GM21576 (cell line): ENCODE data around the gene ASS1.

Experiments used
- ATAC-seq: cut with Tn5 transposase; IDR thresholded peaks from one replicate; pipeline ENCODE4 v1.9.1; 2021; ENCODE audit warnings: mild to moderate bottlenecking, moderate library complexity; ENCODE audit not compliant: unreplicated experiment

The ASS1 gene

DNA sequence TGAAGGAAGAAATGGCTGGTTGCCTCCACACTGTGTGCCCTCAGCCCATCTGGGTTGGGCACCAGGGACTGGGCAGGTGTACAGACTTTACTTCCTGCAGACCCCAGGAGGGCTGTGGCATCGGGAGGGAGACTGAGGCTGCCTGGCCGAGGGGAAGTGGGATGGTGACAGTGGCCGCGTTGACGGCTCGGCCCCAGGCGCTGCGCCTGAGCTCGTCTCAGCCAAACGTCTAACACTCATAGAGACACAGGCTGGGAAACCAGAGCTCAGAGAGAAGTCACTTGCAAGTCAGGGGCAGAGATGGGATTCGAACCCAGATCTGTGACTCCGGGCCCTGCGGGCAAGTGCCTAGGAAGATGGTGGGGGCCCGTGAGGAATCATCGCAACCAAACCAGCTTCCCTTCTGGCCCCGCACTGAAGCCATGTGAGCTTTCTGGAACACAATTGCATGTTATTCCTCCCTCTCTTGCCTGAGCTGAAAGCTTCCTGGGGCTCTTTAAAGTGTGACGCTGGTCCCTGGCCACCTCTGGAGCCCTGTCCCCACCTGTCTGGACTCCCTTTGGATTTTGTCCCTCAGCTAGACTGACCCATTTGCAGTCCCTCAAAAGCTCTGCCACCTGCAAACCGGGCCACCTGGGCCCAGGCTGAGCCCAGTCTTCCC lies 81.6 kb downstream of the ASS1 start:
- ATAC-seq = no peak

DNA sequence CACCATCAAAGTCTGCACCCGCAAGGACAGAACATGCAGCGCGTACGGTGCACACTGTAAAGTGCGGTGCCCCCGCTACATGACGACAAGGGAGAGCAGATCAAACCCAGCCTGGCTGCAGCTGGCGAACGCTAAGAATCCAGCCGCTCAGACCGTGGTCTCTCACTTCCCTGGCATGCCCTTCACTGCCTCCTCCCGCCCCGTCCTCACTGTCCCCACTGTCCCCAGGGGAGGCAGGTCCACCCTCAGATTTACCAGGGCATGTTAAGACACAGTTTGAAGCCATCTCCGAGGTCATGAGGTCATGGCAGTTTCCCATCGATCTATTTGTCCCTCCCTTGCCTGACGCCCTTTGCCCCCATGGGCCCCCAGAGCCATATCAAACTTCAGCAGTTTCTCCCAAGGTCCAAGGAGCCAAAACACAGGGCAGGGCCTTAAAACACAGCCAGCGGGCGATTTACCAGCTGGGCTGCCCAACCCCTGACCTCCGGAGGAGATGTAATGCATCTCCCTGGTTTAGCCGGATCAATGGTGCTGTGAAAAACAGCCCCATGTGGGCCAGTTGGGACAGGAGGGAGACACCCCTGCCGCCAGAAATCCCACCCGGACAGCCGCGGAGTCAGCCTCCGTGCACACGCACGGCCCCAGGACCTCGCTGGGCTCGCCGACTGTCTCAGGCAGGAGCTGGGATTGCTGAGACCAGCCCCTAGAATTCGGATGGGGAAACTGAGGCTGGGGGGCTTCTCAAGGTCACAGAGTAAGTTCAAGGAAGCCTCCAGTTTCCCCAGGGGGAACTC lies 82.3 kb downstream of the ASS1 start:
- ATAC-seq = no peak

GRCh38 chr9:130527651-130528310 lies 83.0 kb downstream of the ASS1 start:
- ATAC-seq = no peak

- no peak for ATAC-seq
Measured at GRCh38 chr9:130528674-130529073, 83.9 kb downstream of the ASS1 start.

DNA sequence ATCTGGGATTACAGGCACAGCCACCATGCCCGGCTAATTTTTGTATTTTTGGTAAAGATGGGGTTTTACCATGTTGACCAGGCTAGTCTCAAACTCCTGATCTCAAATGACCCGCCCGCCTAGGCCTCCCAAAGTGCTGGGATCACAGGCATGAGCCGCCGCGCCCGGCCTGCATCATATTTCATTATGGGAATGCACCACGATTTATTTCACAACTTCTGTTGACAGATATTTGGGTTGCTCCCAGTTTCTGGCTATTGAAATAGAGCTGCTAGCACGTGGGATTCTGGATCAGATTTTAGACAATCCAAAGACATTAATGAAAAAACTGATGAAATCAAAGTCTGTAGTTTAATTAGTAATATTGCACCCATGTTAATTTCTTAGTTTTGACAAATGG lies 86.2 kb downstream of the ASS1 start:
- no peak for ATAC-seq

- no peak for ATAC-seq
Measured at GRCh38 chr9:130531670-130532069, 86.9 kb downstream of the ASS1 start.

DNA sequence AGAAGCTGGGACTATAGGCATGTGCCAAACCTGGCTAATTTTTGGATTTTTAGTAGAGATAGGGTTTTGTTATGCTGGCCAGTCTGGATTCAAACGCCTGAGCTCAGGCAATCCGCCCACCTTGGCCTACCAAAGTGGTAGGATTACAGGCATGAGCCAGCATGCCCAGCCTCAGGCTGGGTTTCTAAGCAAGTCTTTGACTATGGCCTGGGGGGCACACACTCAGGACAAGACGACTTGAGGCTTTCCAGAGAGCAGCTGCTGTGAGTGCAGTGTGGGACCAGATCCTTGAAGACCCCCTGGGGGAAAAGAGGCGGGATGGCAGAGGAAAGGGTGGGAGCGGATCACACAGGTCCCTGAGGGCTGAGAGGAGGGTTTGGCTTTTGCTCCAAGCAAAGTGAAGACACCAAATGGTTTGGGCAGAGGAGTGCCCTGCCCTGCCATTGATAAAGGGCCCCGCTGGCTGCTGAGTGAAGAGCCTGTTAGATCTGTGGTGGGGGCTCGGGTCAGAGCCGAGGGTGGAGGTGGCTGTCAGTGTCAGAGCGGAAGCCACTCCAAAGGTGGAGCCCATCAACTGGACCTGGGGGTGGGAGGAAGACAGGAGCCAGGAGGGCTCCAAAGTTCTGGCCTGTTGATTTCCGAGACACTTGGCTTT lies 87.8 kb downstream of the ASS1 start:
- ATAC-seq = no peak

GRCh38 chr9:130535818-130536521 lies 91.2 kb downstream of the ASS1 start:
- ATAC-seq = no peak

DNA sequence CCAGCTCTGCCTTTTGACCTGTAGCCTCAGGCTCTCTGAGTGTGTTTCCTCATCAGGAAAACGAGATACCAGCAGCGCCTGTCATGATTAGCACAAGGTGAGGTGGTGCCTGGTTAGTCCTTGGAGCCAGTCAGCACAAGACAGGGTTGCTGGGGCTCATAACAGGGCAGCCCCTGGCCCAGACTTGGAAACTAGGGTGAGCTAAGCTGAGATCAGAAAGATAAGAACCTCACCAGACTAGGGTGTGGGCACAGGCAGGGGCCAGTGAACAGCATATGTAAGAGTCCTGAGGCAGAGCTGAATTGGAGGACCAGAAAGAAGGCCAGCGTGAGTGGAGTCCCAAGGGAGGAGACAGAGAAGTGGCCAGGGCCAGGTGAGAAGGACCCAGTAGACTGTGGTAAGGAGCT lies 91.9 kb downstream of the ASS1 start:
- no peak for ATAC-seq

GRCh38 chr9:130537346-130538050 lies 92.7 kb downstream of the ASS1 start:
- no peak for ATAC-seq

DNA sequence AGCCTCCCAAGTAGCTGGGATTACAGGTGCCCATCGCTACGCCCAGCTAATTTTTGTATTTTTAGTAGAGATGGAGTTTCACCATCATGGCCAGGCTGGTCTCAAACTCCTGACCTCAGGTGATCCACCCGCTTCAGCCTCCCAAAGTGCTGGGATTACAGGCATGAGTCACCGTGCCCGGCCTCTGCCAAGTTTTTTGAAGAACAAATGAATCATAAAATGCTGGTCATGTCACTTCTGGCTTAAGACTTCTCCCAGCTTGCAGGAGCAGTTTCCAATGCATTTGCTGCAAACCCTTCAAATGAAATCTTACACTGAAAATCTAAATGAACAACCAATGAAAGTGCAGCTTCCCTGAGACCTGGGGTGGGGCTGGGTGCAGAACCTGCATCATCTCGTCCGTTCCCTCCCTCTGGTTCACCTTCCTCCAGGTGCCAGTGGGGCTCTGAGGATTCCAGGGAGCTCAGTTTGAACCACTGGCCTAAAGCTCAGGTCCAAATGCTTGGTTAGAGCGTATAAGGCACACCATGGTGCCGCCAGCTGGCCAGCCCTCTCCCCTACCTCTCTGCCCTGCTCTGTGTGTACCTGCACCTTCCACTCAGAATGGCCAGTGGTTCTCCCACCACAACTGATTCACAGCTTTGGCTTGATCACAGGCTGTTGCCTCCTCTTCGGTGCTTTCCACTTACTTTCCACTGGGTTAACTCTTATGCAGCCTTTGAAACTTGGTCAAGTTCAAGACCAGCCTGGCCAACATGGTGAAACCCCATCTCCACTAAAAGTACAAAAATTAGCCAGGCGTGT lies 94.9 kb downstream of the ASS1 start:
- no peak for ATAC-seq

GRCh38 chr9:130541533-130541932 lies 96.8 kb downstream of the ASS1 start:
- ATAC-seq = no peak

GRCh38 chr9:130542038-130542437 lies 97.3 kb downstream of the ASS1 start:
- ATAC-seq = no peak

- ATAC-seq = no peak
Measured at GRCh38 chr9:130542457-130543228, 97.9 kb downstream of the ASS1 start.

DNA sequence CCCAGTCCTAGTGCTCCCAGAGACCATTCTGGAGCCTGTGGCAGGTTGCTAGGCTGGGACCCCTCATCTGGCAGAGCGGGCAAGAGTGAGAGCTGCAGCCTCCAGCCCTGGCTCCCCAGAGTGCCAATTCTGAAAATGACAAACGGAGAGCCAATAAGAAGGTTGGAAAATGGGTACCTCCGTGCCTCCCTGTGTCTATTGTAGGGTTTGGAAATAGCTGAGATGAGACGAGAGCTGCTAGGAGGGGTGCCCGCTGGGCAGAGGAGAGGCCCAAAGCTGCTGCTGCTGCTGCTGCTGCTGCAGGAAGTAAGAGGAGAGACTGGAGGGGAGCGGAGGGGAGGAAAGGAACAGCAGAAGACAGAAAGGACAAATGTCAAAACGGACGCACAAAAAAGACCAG lies 98.6 kb downstream of the ASS1 start:
- ATAC-seq = no peak

- no peak for ATAC-seq
Measured at GRCh38 chr9:130543859-130544258, 99.1 kb downstream of the ASS1 start.

GRCh38 chr9:130544364-130544763 lies 99.6 kb downstream of the ASS1 start:
- ATAC-seq = no peak

DNA sequence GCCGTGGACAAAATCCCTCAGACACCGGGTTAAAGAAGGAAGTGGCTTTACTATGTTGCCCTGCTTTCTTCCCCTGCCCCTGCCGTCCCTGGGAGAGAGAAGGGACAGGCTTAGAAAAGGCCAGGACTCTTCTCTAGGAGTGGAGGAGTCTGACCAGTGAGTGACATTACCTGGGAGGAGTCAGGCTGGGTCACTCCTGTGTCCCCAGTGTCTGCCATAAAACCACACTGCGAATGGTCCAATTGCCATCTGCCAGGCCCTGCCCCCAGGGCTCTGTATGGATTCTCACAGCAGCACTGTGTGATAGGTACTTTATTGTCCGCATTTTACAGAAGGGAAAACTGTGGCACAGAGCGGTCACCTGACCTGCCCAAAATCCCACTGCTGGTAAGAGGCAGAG lies 103.3 kb downstream of the ASS1 start:
- ATAC-seq = no peak
